ENCODE results near the gene ERN1.

- TF ChIP-seq CTCF (IDR thresholded peaks at IDR 0.05) = no peak
- TF ChIP-seq POLR2A (IDR thresholded peaks at IDR 0.05) = no peak
These were observed 4.0 kb downstream of the ERN1 start for GRCh38 chr17:64125937-64126336.

Measured in gastroesophageal sphincter (tissue), 3 donors.